Right lobe of liver (tissue), 4 donors: ENCODE measurements around the gene TMEM127.

ENCODE experiments used
- CTCF ChIP-seq, 4 donors: fragments of 200-600 bp in 3 of 4; fragments of 450-650 bp in 1 of 4; IDR thresholded peaks; one replicate each; pipeline versions ENCODE4 v1.5.1 to v1.8.0; 2016 to 2022; ENCODE audit warnings: antibody characterized with exemption in 4 of 4, mild to moderate bottlenecking in 2 of 4
- POLR2A ChIP-seq: fragments of 450-650 bp; IDR thresholded peaks from one replicate; pipeline ENCODE4 v1.6.1; 2017; ENCODE audit warnings: antibody characterized with exemption, mild to moderate bottlenecking
- donor health status: DM: no; HTN: no; CAD: no.
- donor health status: DM: no; HTN: no; CAD: no.
- donor health status: DM: no; HTN: yes; CAD: no.

- TF ChIP-seq CTCF (IDR thresholded peaks at IDR 0.05): no peak
- no peak for TF ChIP-seq POLR2A
Measured at GRCh38 chr2:96238266-96238665, 27.5 kb downstream of the TMEM127 start.
